GM18907 (cell line): ENCODE measurements around the gene LRRK2.
"Not testable (repeated sequence)": the region's sequence is repeated elsewhere in the genome, so short reads cannot be mapped to it uniquely, and the experiment has no call there.

ENCODE experiments used
- ATAC-seq: cut with Tn5 transposase; IDR thresholded peaks from one replicate; pipeline ENCODE4 v1.9.1; 2021; ENCODE audit warnings: mild to moderate bottlenecking, moderate library complexity; ENCODE audit not compliant: unreplicated experiment

LRRK2 gene

DNA sequence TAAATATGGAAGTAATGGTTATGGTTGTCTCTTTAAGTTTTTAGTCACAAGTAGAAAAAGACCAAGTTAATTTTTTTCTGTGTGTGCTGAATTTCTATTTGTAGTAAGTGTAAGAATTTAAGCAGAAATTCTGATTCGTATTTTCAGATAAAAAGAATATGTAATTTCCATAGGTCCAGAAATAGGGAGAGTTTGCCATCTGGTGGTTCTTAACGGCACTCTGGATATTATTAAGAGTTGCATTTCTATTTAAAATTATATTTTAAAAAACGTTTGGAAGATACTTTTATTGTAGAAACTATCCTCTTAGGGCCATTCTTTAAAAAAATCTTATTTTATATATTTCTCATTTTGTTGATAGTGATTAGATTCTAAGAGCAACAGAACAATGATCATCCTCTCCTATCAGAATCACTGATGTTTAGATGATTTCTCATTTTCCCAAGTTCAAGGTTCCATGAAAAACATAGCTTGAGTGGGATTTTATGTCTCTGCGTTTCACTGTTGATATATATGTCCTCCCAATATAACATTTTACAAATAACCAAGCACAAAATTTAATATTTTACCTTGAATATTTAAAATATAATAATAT is 88.3 kb downstream of the LRRK2 start:
- no peak for ATAC-seq

GRCh38 chr12:40313928-40314327 is 89.1 kb downstream of the LRRK2 start:
- ATAC-seq: peak; percentile 80

- ATAC-seq: no peak
These were observed 90.1 kb downstream of the LRRK2 start for GRCh38 chr12:40314927-40315326.

GRCh38 chr12:40315375-40315774 is 90.6 kb downstream of the LRRK2 start:
- no peak for ATAC-seq

DNA sequence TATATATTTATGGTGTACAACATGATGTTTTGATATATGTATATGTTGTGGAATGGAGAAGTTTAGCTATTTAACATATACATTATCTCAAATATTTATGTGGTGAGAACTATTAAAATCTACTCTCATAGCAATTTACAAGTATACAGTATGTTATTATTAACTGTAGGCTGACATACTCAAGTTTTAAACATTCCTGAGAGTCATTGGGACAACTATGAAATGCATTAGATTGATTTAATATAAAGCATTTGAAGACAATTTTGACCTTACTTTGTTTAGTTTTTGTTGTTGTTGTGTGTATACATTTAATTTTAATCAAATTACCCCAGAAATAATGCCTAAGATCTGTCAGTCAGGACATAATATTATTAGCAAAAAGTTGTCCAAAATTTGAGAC is 99.5 kb downstream of the LRRK2 start:
- ATAC-seq: no peak

GRCh38 chr12:40325349-40325960 is 100.7 kb downstream of the LRRK2 start:
- ATAC-seq: peak; percentile 94

- ATAC-seq: no peak
These were observed 102.7 kb downstream of the LRRK2 start for GRCh38 chr12:40327535-40327934.

DNA sequence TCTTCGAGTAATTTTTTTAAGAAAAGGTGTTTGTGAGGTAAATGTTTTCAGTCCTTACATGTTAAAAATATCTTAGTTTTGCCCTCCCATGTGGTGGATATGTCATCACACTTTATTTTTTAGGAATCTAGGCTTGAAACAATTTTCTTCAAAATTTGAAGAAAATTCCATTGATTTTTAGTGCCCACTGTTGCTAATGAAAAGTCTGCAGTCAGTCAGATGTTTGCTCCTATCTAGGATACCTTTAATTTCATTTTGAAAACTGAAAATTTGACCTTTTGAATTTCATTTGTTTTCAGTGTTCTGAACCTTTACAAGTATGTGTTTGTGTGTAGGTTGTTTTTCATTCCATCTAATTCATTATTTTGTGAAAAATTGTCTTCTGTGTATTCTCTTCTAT is 105.4 kb downstream of the LRRK2 start:
- no peak for ATAC-seq

GRCh38 chr12:40331886-40332285 is 107.1 kb downstream of the LRRK2 start:
- no peak for ATAC-seq

DNA sequence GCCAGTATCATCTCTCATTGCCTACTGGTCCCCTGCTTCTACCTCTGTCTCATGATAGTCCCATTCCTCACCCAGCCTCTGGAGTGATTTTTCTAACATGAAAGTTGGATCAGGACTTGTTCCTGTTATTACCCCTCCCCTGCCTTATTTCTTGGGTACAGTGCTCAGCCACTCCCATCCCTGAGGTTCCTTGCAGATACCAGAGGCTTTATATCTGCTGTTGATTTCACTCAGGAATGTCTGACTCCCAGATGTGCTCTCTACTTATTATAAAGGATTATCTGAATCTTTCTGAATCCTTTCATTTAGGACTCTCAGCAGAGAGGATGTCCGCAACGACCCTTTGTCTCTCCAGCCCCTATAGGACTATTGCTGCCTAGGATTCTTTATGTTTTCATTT is 111.2 kb downstream of the LRRK2 start:
- ATAC-seq: no peak

GRCh38 chr12:40336573-40337199 is 111.9 kb downstream of the LRRK2 start:
- peak; percentile 78 for ATAC-seq

- ATAC-seq: no peak
These were observed 113.3 kb downstream of the LRRK2 start for GRCh38 chr12:40338071-40338470.

DNA sequence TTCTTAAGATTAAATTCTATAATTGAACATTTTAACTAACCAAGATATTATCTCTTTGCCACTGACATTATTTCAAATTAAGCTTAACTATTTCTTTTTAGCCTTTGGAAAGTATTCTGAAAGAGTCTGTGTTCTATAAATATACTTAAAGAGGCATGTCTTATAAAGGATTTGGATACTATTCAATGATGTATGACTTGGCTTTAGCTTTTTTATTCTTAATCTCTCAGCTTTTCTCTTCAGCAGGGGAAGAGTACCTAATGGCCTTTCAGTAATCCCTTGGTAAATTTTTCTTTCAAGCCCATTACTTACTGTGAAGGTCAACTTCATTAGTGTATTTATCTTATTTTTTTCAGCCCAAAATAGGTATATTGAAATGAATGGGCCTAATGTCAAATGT is 113.8 kb downstream of the LRRK2 start:
- no peak for ATAC-seq

DNA sequence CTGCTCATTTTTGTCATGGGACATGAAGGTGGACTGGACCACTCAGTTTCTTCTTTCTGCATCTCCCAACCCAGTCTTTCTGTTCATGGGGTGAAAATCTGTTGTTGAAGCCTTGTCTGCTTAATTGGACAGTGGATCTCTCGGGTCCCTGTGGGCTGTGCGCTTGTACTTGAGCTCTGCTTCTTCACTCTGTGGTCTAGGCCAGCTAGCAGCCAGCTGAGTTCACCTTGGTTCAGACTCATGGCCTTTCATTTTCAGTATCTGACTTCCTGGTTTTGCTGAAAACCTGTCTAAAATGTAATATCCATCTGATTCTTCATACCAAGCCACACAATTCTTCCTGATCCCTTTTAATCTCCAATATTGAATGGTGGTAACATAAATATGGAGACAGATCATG is 117.2 kb downstream of the LRRK2 start:
- peak; percentile 92 for ATAC-seq

- no peak for ATAC-seq
These were observed 118.3 kb downstream of the LRRK2 start for GRCh38 chr12:40343124-40343523.

DNA sequence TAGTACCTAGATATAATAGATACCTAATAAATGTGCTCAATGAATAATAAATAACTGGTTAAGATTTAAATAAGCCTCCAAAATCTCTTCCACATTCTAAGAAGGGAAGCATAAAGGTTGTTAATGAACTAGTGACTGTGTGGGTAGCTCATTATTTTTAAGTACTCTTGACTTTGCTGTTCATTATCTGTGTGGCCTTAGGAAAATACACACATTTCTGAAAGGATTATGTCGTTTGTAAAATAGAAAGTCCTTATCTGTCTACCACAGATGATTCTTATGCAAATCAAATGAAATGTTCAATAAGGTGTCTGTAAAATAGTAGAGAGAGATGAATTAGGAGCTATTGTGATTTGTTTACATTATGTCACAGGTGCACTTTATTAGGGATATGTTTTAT is 119.5 kb downstream of the LRRK2 start:
- no peak for ATAC-seq

GRCh38 chr12:40351976-40352375 is 127.2 kb downstream of the LRRK2 start:
- ATAC-seq: no peak

DNA sequence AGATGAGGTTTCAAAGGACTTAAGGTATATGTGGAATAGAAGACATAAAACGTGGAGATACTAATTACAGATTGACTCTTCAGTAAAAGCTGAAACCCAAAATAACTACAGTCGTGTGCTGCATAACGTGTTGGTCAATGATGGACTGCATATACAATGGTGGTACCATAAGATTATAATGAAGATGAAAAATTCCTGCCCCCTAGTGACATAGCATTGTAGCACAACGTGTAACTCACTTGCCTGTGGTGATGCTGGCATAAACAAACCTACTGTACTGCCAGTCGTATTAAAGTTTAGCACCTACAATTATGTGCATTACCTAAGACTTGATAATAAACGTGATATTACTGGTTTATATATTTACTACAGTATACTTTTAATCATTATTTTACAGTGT is 150.3 kb downstream of the LRRK2 start:
- no peak for ATAC-seq

DNA sequence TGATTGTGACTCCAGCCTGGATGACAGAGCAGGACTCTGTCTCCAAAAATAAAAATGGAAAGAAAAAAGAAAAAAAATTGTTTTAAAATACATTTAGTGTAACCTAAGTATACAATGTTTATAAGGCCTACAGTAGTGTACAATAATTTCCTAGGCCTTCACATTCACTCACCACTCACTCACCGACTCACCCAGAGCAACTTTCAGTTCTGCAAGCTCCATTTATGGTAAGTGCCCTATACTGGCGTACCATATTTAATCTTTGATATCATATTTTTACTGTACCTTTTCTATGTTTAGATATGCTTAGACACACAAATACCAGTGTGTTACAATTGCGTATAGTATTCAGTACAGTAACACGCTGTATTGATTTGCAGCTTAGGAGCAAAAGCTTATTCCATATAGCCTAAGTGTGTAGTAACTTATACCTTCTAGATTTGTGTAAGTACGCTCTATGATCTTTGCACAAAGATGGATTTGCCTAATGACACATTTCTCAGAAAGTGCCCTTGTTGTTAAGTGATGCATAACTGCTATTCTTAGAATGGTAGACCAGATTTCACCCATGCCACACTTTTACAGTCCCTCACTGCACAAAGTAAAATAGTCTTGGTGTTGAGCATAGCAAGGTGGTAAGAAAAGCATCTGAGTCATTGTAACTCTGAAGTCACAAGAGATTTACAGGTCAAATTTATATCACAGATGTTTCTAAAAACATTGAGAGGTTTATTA is 151.9 kb downstream of the LRRK2 start:
- peak; percentile 59 for ATAC-seq

GRCh38 chr12:40378691-40379090 is 153.9 kb downstream of the LRRK2 start:
- ATAC-seq: no peak

- ATAC-seq: peak; percentile 90
These were observed 157.4 kb downstream of the LRRK2 start for GRCh38 chr12:40382217-40382616.

DNA sequence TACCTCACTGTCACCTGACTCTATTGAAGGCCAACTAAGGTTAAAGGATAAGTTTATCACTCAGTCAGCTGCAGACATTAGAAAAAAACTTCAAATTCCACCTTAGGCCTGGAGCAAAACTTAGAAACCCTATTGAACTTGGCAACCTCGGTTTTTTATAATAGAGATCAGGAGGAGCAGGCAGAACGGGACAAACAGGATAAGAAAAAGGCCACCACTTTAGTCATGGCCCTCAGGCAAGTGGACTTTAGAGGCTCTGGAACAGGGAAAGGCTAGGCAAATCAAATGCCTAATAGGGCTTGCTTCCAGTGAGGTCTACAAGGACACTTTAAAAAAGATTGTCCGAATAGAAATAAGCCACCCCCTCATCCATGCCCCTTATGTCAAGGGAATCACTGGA is 162.5 kb downstream of the LRRK2 start:
- not testable (repeated sequence) for ATAC-seq
